Activated naive CD4-positive, alpha-beta T cell treated with anti-CD3 and anti-CD28 coated beads, Interleukin-2, amount 10 ng/mL, durations not matched to agents 7 days and 5 days (primary cell): Measurements from ENCODE around the gene PPIE.

Source experiments
- CTCF ChIA-PET: fragments of 350-600 bp; sonication (Branson Sonifier 250); formaldehyde crosslinking; loops from one replicate; lab custom pipeline; 2021; ENCODE audit warnings: antibody characterized with exemption; lab: Charles Lee
- DNase-seq: peaks from one replicate; pipeline ENCODE4 v3.0.0-alpha.2; 2020
- H3K27ac Mint-ChIP-seq: one replicate; pipeline ENCODE4 v1.8.0; 2021; ENCODE audit warnings: mild to moderate bottlenecking, moderate library complexity, mixed read lengths
- H3K27me3 Mint-ChIP-seq: one replicate; pipeline ENCODE4 v1.8.0; 2021; ENCODE audit warnings: mild to moderate bottlenecking, mixed read lengths
- H3K36me3 Mint-ChIP-seq: one replicate; pipeline ENCODE4 v1.8.0; 2021; ENCODE audit warnings: mixed read lengths
- H3K4me1 Mint-ChIP-seq: one replicate; pipeline ENCODE4 v1.8.0; 2021; ENCODE audit warnings: mixed read lengths
- H3K4me3 Mint-ChIP-seq: one replicate; pipeline ENCODE4 v1.8.0; 2021; ENCODE audit warnings: mild to moderate bottlenecking, moderate library complexity, mixed read lengths
- H3K9me3 Mint-ChIP-seq: one replicate; pipeline ENCODE4 v1.8.0; 2021; ENCODE audit warnings: mixed read lengths

The PPIE gene

DNA sequence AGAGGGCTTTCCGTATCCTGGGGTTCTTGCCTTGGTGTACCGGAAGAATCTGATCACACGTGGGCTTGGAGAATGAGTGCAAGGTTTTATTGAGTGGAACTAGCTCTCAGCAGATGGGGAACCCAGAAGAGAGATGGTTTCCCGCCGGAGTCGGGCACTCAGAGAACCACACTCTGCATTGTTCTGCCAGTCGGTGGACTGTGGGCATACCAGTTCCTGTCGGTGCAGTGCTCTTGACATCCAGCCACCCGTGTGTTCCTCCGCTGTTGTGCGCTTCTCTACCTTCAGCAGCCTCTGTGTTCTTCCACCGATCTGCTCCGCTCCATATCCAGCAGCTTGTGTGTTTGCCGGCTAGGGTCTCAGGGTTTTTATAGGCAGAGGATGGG, 10.8 kb upstream of the PPIE start:
- Mint-ChIP-seq H3K27me3 (peaks cover 70% of the 10 kb centered on the region), H3K4me1 (peaks cover 13% of the 10 kb centered on the region), H3K4me3 (no peak overlapping the region), H3K9me3 (no peaks in the 10 kb centered on the region), H3K27ac (no peak overlapping the region), H3K36me3 (no peaks in the 10 kb centered on the region)
- CTCF ChIA-PET = interaction anchor here (1.5 kb wide), 1 partner anchor 15 kb away, joined by 3 read pairs; no protein-coding TSS in a partner anchor
- DNase-seq = no peak

DNA sequence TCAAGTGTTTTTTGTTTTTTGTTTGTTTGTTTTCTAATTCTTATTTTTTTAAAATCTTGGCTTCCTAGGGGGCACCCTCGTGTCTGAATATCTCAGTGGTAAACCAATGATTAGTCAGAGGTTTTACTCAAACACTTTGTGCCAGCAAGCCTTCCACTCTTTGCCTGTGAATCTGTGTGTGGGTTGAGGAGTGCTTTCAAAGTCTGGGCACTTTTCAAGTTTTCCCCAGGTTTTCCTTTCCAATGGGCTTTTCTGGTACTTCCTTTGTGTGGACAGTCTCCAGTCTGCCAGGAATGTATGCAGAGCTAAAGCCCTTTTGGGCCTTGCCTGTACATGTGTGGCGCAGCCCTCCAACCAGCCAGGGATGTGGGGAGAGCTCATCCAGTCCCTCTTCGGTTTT, 9.7 kb upstream of the PPIE start:
- H3K27me3 Mint-ChIP-seq = peaks cover 78% of the 10 kb centered on the region
- H3K4me1 Mint-ChIP-seq = peaks cover 13% of the 10 kb centered on the region
- no peak overlapping the region for H3K4me3 Mint-ChIP-seq
- H3K36me3 Mint-ChIP-seq = no peaks in the 10 kb centered on the region
- no peak for DNase-seq
- CTCF ChIA-PET = interaction anchor here (1.5 kb wide), 1 partner anchor 14 kb away, joined by 3 read pairs; no protein-coding TSS in a partner anchor
- H3K27ac Mint-ChIP-seq = no peak overlapping the region
- no peaks in the 10 kb centered on the region for H3K9me3 Mint-ChIP-seq

DNA sequence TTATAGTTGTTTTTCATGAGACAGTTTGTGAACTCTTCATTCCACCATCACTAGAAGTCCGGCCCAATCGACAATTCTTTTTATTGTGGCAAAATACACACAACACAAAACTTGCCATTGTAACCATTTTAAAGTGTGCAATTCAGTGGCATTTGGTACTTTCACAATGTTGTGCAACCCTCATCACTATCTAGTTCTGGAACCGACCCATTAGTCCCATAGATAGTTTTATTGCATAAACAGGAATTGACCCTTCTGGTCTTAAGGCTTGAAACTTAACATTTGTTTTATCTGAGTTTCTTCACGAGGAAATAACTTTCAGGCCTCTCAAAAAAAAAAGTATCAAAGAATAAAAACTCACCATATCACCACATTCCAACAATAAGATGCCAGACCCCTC, 8.8 kb upstream of the PPIE start:
- no peak overlapping the region for H3K4me3 Mint-ChIP-seq
- H3K36me3 Mint-ChIP-seq = no peaks in the 10 kb centered on the region
- H3K27me3 Mint-ChIP-seq = peaks cover 75% of the 10 kb centered on the region
- CTCF ChIA-PET = no interaction called here
- no peak for DNase-seq
- no peaks in the 10 kb centered on the region for H3K9me3 Mint-ChIP-seq
- peaks cover 13% of the 10 kb centered on the region for H3K4me1 Mint-ChIP-seq
- no peak overlapping the region for H3K27ac Mint-ChIP-seq

DNA sequence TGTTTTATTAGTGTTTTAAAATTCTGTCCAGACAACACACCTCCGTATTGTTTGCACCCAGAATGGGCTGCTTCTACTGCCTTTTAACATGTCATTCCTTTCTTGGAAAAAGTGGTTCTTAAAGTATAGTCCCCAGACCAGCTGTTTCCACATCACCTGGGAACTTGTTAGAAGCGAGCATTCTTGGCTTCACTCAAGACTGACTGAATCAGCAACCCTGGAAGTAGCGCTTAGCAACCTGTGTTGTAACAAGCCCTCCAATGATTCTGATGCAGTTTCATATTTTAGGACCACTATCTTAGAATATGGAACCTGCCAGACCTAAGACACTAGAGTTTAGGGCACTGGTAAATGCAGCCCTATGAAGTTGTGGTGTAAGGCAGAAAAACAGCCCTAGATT, 6.0 kb upstream of the PPIE start:
- Mint-ChIP-seq H3K4me3 (no peak overlapping the region), H3K4me1 (peaks cover 18% of the 10 kb centered on the region), H3K27me3 (peaks cover 57% of the 10 kb centered on the region), H3K9me3 (peaks cover 2% of the 10 kb centered on the region), H3K36me3 (no peaks in the 10 kb centered on the region), H3K27ac (no peak overlapping the region)
- CTCF ChIA-PET = no interaction called here
- DNase-seq = no peak

DNA sequence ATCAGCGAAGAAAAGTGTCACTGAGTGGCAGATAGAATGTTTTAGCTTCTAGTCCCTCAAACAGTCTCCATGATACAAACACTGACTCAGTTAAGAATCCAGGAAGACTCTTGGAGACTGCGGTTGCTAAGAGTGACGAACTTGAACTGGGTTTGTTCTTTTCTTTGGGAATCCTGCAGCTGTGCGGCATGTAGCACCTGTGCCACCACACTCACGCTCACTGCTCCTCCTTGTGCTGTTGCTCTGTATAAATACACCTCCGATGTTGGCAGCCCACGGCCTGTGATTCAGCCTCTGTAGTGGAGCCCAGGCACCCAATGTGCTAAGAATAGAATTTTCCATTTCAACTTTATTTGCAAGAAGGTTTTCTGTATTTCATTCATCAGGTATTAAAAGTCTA, 5.5 kb upstream of the PPIE start:
- H3K9me3 Mint-ChIP-seq = peaks cover 2% of the 10 kb centered on the region
- CTCF ChIA-PET = no interaction called here
- H3K4me1 Mint-ChIP-seq = peaks cover 17% of the 10 kb centered on the region
- H3K27ac Mint-ChIP-seq = no peak overlapping the region
- peaks cover 53% of the 10 kb centered on the region for H3K27me3 Mint-ChIP-seq
- DNase-seq = no peak
- H3K36me3 Mint-ChIP-seq = no peaks in the 10 kb centered on the region
- H3K4me3 Mint-ChIP-seq = no peak overlapping the region

DNA sequence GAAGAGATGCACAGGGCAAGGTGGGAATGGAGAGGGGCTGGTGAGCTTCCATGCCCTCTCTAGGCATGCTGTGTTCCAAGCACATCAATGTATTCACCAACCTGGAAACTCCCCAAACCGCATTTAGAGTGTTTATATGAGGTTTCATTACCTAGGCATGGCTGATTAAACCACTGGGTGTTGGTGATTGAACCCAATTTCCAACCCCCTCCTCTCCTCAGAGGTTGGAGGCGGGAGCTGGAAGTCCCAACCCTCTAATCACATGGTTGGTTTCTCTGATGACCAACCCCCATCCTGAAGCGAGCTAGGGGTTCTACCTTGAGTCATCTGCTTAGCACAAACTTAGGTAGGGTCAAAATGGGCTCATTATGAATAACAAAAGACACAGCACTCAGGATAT, 3.0 kb upstream of the PPIE start:
- peaks cover 13% of the 10 kb centered on the region for H3K36me3 Mint-ChIP-seq
- CTCF ChIA-PET = no interaction called here
- H3K27me3 Mint-ChIP-seq = peaks cover 30% of the 10 kb centered on the region
- no peak overlapping the region for H3K4me3 Mint-ChIP-seq
- H3K4me1 Mint-ChIP-seq = peaks cover 34% of the 10 kb centered on the region
- H3K27ac Mint-ChIP-seq = no peak overlapping the region
- DNase-seq = no peak
- H3K9me3 Mint-ChIP-seq = peaks cover 6% of the 10 kb centered on the region

DNA sequence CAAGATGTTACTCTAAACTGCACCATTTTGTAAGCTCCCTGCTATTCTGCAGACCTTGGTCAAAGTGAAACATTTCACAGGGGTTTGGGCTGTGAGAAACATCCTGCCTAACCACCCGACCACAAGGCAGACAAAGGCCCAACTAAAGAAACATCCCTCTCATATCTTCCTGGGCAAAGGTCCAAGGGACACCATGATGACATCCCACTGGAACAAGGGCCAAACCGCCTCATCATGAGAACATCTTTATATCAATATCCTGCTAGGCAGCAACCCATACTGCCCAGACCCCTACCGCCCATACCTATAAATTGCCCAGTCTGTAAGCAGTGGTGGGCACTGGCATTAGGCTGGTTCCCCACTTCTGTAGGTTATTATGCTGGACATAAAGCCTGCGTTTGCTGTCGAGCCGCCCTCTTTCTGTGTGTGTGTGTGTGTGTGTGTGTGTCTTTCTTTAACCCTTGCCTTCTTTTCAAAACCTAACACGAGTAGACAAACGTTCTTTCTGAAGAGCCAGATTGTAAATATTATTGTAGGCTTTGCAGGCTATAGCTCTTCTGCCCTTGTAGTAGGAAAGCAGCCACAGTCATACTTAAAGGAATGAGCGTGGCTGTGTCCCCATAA, 1.0 kb upstream of the PPIE start:
- H3K9me3 Mint-ChIP-seq = peaks cover 6% of the 10 kb centered on the region
- H3K36me3 Mint-ChIP-seq = peaks cover 26% of the 10 kb centered on the region
- no peak overlapping the region for H3K27ac Mint-ChIP-seq
- CTCF ChIA-PET = interaction anchor here (1.5 kb wide), 1 partner anchor 17 kb away, joined by 3 read pairs; no protein-coding TSS in a partner anchor
- H3K27me3 Mint-ChIP-seq = peaks cover 24% of the 10 kb centered on the region
- peaks cover 37% of the 10 kb centered on the region for H3K4me1 Mint-ChIP-seq
- peak overlapping the region; percentile 34 for H3K4me3 Mint-ChIP-seq
- DNase-seq = no peak

DNA sequence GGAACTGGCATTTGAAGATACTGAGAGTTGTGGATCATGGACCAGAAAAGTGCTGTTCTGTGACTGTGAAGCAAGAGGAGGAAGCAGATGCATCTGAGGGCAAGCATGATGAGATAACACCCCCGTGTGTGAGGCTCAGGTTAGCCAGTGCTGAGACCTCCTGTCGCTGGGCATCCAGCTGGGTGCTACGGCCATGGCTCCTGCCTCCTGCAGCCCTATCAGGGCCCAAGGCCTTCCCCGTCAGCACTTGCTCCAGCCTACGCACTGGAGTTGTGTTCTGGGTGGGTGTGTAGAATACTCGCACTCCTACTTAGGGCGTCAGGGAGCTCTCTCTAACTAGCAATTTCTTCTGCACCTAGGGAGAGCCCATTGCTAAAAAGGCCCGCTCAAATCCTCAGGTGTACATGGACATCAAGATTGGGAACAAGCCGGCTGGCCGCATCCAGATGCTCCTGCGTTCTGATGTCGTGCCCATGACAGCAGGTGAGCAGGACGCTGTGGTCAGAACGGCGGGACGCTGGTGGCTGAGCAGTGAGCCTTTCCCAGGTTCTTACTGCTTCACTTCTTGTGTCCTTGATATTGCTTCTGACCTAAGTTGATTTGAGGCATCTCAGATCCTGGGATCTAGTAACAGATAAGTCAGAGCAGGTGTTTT, 6.5 kb downstream of the PPIE start:
- Mint-ChIP-seq H3K9me3 (no peaks in the 10 kb centered on the region), H3K27me3 (no peaks in the 10 kb centered on the region), H3K27ac (no peak overlapping the region), H3K4me3 (no peak overlapping the region), H3K4me1 (peaks cover 9% of the 10 kb centered on the region), H3K36me3 (peaks cover 65% of the 10 kb centered on the region)
- CTCF ChIA-PET = no interaction called here
- no peak for DNase-seq

DNA sequence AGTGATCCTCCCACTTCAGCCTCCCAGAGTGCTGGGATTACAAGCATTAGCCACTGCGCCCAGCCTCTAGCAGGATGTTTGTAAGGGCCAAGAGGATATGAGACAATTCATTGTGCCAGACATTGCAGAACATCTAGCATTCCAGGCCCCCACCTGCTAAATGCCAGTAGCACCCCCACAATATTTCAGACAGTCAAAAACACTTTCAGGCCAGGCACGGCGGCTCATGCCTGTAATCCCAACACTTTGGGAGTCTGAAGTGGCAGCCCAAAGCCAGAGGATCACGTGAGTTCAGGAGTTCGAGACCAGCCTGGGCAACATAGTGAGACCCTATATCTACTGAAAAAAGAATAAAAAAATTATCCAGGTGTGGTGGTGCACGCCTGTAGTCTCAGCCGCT, 12.9 kb downstream of the PPIE start:
- no peaks in the 10 kb centered on the region for H3K4me1 Mint-ChIP-seq
- no peaks in the 10 kb centered on the region for H3K9me3 Mint-ChIP-seq
- peaks cover 60% of the 10 kb centered on the region for H3K36me3 Mint-ChIP-seq
- CTCF ChIA-PET = no interaction called here
- no peak overlapping the region for H3K27ac Mint-ChIP-seq
- H3K27me3 Mint-ChIP-seq = no peaks in the 10 kb centered on the region
- no peak for DNase-seq
- H3K4me3 Mint-ChIP-seq = no peak overlapping the region

DNA sequence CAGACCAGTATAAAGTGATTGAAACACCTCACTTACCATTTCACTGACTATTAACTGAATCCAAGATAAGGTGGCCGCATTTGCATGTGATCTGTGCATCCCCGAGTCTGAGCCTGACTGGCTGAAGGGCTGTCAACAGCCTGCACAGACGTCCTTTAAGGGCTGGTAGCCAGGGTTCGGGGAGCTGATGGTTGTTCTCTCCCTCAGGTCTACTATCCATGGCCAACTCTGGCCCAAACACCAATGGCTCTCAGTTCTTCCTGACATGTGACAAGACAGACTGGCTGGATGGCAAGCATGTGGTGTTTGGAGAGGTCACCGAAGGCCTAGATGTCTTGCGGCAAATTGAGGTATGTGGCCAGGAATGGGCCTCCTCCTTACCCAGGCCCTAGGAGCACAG, 14.0 kb downstream of the PPIE start:
- no peaks in the 10 kb centered on the region for H3K4me1 Mint-ChIP-seq
- H3K4me3 Mint-ChIP-seq = no peak overlapping the region
- H3K27me3 Mint-ChIP-seq = no peaks in the 10 kb centered on the region
- CTCF ChIA-PET = interaction anchor here (0.6 kb wide), 1 partner anchor 28 kb away, joined by 3 read pairs; no protein-coding TSS in a partner anchor
- H3K36me3 Mint-ChIP-seq = peaks cover 58% of the 10 kb centered on the region
- no peak for DNase-seq
- H3K27ac Mint-ChIP-seq = no peak overlapping the region
- H3K9me3 Mint-ChIP-seq = no peaks in the 10 kb centered on the region

DNA sequence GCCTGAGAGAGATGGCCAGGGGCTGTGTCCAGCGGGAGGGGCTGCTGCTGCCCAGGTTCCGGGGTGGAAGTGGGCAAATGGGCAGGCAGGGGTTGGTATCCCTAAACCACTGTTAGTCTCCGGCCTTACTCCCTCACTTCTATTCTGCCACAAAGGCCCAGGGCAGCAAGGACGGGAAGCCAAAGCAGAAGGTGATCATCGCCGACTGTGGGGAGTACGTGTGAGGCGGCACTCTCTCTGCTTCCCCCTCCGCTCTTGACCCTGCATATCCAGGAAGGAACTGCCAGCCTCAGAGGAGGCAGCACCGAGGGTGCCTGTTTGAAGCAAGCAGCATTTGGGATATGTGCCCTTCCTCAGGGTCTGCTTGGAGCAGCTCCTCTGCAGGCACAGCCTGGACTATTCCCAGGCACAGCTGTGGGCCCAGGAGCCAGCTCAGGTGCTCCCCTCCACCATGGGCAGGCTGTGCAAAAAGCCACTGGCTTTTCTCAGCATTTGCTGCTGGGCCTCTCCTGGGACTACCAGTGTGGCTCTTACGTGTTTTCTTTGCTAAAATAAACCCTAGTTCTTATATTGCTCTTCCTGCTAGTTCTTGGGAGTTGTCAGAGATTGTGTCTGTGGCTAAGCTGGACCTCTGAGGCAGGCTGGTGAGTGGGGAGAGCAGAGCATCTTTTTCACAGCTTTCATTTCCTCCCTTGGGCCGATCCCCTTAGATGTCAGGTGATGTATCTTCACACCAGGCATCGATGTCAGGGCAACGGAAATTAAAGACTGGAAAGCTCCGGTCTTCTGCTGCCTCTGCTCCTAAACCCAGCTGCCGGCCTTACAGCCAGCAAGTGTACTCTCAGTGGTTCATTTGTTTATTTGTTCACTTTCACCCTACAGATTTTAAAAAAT, 14.7 kb downstream of the PPIE start:
- CTCF ChIA-PET = interaction anchor here (0.6 kb wide), 1 partner anchor 29 kb away, joined by 3 read pairs; no protein-coding TSS in a partner anchor
- no peak overlapping the region for H3K4me3 Mint-ChIP-seq
- no peak for DNase-seq
- H3K9me3 Mint-ChIP-seq = no peaks in the 10 kb centered on the region
- H3K36me3 Mint-ChIP-seq = peaks cover 57% of the 10 kb centered on the region
- no peaks in the 10 kb centered on the region for H3K27me3 Mint-ChIP-seq
- no peaks in the 10 kb centered on the region for H3K4me1 Mint-ChIP-seq
- no peak overlapping the region for H3K27ac Mint-ChIP-seq

DNA sequence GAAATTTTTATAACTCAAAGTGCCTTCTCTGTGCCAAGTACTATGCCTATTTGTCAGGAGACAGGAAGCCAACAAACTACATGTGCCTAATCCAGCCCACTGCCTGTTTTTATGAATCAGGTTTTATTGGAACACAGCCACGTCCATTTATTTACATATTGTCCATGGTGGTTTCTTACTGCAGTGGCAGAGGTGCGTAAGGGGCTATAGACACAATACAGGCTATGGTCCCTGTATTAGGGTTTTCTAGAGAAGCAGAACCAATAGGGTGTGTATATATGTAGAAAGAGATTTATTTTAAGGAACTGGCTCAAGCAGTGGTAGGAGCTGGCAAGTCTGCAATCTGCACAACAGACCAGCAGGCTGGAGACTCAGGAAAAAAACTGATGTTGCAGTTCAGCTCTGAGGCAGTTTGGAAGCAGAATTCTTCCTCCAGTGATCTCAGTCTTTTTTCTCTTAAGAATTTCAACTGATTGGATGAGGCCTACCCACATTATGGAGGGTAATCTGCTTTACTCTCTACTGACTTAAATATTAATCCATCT, 15.4 kb downstream of the PPIE start:
- CTCF ChIA-PET = no interaction called here
- no peak for DNase-seq
- H3K36me3 Mint-ChIP-seq = peaks cover 57% of the 10 kb centered on the region
- H3K4me3 Mint-ChIP-seq = no peak overlapping the region
- H3K27ac Mint-ChIP-seq = no peak overlapping the region
- H3K27me3 Mint-ChIP-seq = no peaks in the 10 kb centered on the region
- H3K9me3 Mint-ChIP-seq = no peaks in the 10 kb centered on the region
- no peaks in the 10 kb centered on the region for H3K4me1 Mint-ChIP-seq

DNA sequence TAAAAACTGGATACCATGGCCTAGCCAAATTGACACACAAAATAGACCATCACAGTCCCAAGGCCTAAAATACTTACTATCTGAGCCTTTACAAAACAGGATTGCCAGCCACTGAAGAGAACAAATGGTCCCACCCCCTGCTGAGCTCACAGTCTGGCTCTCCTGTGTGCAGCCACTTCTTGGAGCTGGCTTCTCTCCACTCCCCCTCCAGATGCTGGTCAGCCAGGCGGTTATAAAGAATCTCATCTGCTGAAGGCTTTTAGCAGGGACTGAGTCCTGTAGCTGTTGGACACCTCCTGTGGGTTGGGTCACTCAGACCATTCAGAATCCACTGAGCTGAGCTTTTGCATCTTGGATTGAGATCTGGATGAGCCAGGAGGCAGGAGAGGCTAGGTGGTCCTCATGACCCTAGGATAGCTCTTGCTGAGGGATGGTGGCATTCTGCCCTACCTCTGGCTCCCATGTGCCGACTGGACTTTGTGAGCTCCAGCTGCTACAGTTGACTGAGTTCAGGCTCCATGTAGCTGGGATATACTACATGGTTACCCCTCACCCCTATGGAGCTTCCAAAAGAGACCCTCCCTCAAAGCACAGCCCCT, 16.3 kb downstream of the PPIE start:
- H3K36me3 Mint-ChIP-seq = peaks cover 49% of the 10 kb centered on the region
- H3K27ac Mint-ChIP-seq = no peak overlapping the region
- DNase-seq = no peak
- no peaks in the 10 kb centered on the region for H3K4me1 Mint-ChIP-seq
- H3K27me3 Mint-ChIP-seq = no peaks in the 10 kb centered on the region
- no peaks in the 10 kb centered on the region for H3K9me3 Mint-ChIP-seq
- H3K4me3 Mint-ChIP-seq = no peak overlapping the region
- CTCF ChIA-PET = no interaction called here
